ENCODE results near the gene STOML1.

The STOML1 gene

GRCh38 chr15:73983773-73984172 lies 8.3 kb downstream of the STOML1 start:
- TF ChIP-seq CTCF (IDR thresholded peaks at IDR 0.05; ENCODE audit: unreplicated experiment in 3 of 3), result no peak
- H3K27me3 Mint-ChIP-seq (ENCODE audit: low read depth), result no peaks in the 10 kb centered on the region
- H3K4me1 Mint-ChIP-seq, result peaks cover 64% of the 10 kb centered on the region
- no peak overlapping the region for H3K4me3 Mint-ChIP-seq
- H3K36me3 Mint-ChIP-seq (ENCODE audit: low read depth), result no peaks in the 10 kb centered on the region
- peak overlapping the region; percentile 52 to 99 (median 80) for H3K27ac Mint-ChIP-seq
- H3K9me3 Mint-ChIP-seq, result no peaks in the 10 kb centered on the region

- H3K27ac Mint-ChIP-seq, result peak overlapping the region; percentile 88 to 99 (median 97)
- no peaks in the 10 kb centered on the region for H3K27me3 Mint-ChIP-seq (ENCODE audit: low read depth)
- peak overlapping the region in 2 of 3 experiments; percentile 54 to 56 for H3K4me3 Mint-ChIP-seq
- H3K9me3 Mint-ChIP-seq, result no peaks in the 10 kb centered on the region
- H3K4me1 Mint-ChIP-seq, result peaks cover 68% of the 10 kb centered on the region
- H3K36me3 Mint-ChIP-seq (ENCODE audit: low read depth), result no peaks in the 10 kb centered on the region
- TF ChIP-seq CTCF (IDR thresholded peaks at IDR 0.05; ENCODE audit: unreplicated experiment in 3 of 3), result no peak
Observed at GRCh38 chr15:73983211-73983727, 8.8 kb downstream of the STOML1 start.

GRCh38 chr15:73982222-73982962 lies 9.7 kb downstream of the STOML1 start:
- Mint-ChIP-seq H3K9me3 (no peaks in the 10 kb centered on the region), H3K4me1 (peaks cover 66% of the 10 kb centered on the region), H3K27ac (peak overlapping the region; percentile 88 to 99 (median 97)), H3K27me3 (ENCODE audit: low read depth) (no peaks in the 10 kb centered on the region), H3K36me3 (ENCODE audit: low read depth) (no peaks in the 10 kb centered on the region), H3K4me3 (peak overlapping the region; percentile 22 to 56 (median 42))
- no peak for TF ChIP-seq CTCF (IDR thresholded peaks at IDR 0.05; ENCODE audit: unreplicated experiment in 3 of 3)

- H3K9me3 Mint-ChIP-seq, result no peaks in the 10 kb centered on the region
- peaks cover 60% of the 10 kb centered on the region for H3K4me1 Mint-ChIP-seq
- TF ChIP-seq CTCF (IDR thresholded peaks at IDR 0.05; ENCODE audit: unreplicated experiment in 3 of 3), result no peak
- H3K4me3 Mint-ChIP-seq, result peak overlapping the region in 2 of 3 experiments; percentile 13 to 56
- no peaks in the 10 kb centered on the region for H3K27me3 Mint-ChIP-seq (ENCODE audit: low read depth)
- no peaks in the 10 kb centered on the region for H3K36me3 Mint-ChIP-seq (ENCODE audit: low read depth)
- H3K27ac Mint-ChIP-seq, result peak overlapping the region; percentile 88 to 99 (median 97)
Observed at GRCh38 chr15:73981761-73982221, 10.3 kb downstream of the STOML1 start.

GRCh38 chr15:73979636-73980035 lies 12.5 kb downstream of the STOML1 start:
- no peak overlapping the region for H3K27ac Mint-ChIP-seq
- TF ChIP-seq CTCF (IDR thresholded peaks at IDR 0.05; ENCODE audit: unreplicated experiment in 3 of 3), result no peak
- H3K4me1 Mint-ChIP-seq, result peaks cover 48% of the 10 kb centered on the region
- no peak overlapping the region for H3K4me3 Mint-ChIP-seq
- no peaks in the 10 kb centered on the region for H3K36me3 Mint-ChIP-seq (ENCODE audit: low read depth)
- no peaks in the 10 kb centered on the region for H3K9me3 Mint-ChIP-seq
- H3K27me3 Mint-ChIP-seq (ENCODE audit: low read depth), result no peaks in the 10 kb centered on the region

Measured in nephron (organoid).